K562 (cell line): ENCODE data around the gene CARMIL3. TPM values are rescaled to one million over a fixed set of nuclear protein-coding genes. Genes with fewer than 3 reads are reported as not detected.

Source experiments
- ARHGAP35 ChIP-seq: fragments of 450-650 bp; IDR thresholded peaks from 2 replicates; pipeline ENCODE4 v1.6.1; 2018; ENCODE audit not compliant: partially characterized antibody
- GTF3C2 ChIP-seq: IDR thresholded peaks from 3 replicates; pipeline ENCODE4 v1.6.1; 2011; ENCODE audit warnings: borderline replicate concordance, mild to moderate bottlenecking, moderate library complexity; ENCODE audit not compliant: insufficient read length; ENCODE audit errors: extremely low read depth
- HDAC2 ChIP-seq: fragments of 450-650 bp; IDR thresholded peaks from 2 replicates; pipeline ENCODE4 v1.6.1; 2016; ENCODE audit warnings: mild to moderate bottlenecking
- KDM1A ChIP-seq, 2 experiments: fragments of 450-650 bp; IDR thresholded peaks; 2 replicates each; pipeline ENCODE4 v1.6.1; 2016; ENCODE audit warnings: mild to moderate bottlenecking in 2 of 2
- MAFK ChIP-seq: IDR thresholded peaks from 2 replicates; pipeline ENCODE4 v1.6.1; 2011; ENCODE audit warnings: low read length, improper control_type of control experiment
- MCM7 ChIP-seq, 2 experiments: fragments of 450-650 bp; IDR thresholded peaks; 2 replicates each; pipeline ENCODE4 v1.6.1; 2016 to 2018
- MITF ChIP-seq: IDR thresholded peaks from 2 replicates; pipeline ENCODE4 v1.6.1; 2014; ENCODE audit warnings: antibody characterized with exemption
- MTA3 ChIP-seq: fragments of 450-650 bp; formaldehyde crosslinking; IDR thresholded peaks from 2 replicates; pipeline ENCODE4 v1.6.1; 2017; ENCODE audit warnings: mild to moderate bottlenecking, borderline replicate concordance
- PBX2 ChIP-seq, 2 experiments: IDR thresholded peaks in 1 of 2; conservative IDR thresholded peaks in 1 of 2; 2 replicates each; pipeline ENCODE4 v1.6.1; 2016; ENCODE audit warnings: low read depth in 2 of 2, mild to moderate bottlenecking in 1 of 2, missing compliant biosample characterization in 1 of 2, missing genetic modification characterization in 1 of 2, moderate library complexity in 1 of 2
- PREB ChIP-seq: sonication (generic); formaldehyde crosslinking; IDR thresholded peaks from 2 replicates; pipeline ENCODE4 v1.8.1; 2023; ENCODE audit warnings: mild to moderate bottlenecking, missing genetic modification reagents
- RCOR1 ChIP-seq, 2 experiments: IDR thresholded peaks; 2 replicates each; pipeline ENCODE4 v1.6.1; 2012; ENCODE audit warnings: low read depth in 2 of 2, low read length in 2 of 2, borderline replicate concordance in 1 of 2, improper control_type of control experiment in 1 of 2
- SMARCA5 ChIP-seq: fragments of 450-650 bp; IDR thresholded peaks from 2 replicates; pipeline ENCODE4 v1.6.1; 2016
- TCF7L2 ChIP-seq: fragments of 150-350 bp; IDR thresholded peaks from 2 replicates; pipeline ENCODE4 v1.6.1; 2016; ENCODE audit warnings: low read depth, mild to moderate bottlenecking, low read length, moderate library complexity
- ZNF384 ChIP-seq: IDR thresholded peaks from 2 replicates; pipeline ENCODE4 v1.6.1; 2012; ENCODE audit warnings: low read depth, low read length, improper control_type of control experiment
- ZNF512 ChIP-seq: IDR thresholded peaks from 2 replicates; pipeline ENCODE4 v1.6.1; 2016; ENCODE audit warnings: missing genetic modification characterization, missing compliant biosample characterization
- ZZZ3 ChIP-seq: fragments of 450-650 bp; IDR thresholded peaks from 2 replicates; pipeline ENCODE4 v1.6.1; 2016; ENCODE audit warnings: antibody characterized with exemption, mild to moderate bottlenecking, moderate library complexity
- polyA plus RNA-seq, 8 experiments: library from polyadenylated mRNA; depleted of rRNA in 4 of 8; stranded (reverse) in 5 of 8; unstranded in 3 of 8; fragments of >200 nt; fragmentation: Nextera tagmentation in 2 of 8; fragmentation: Illumina TruSeq in 1 of 8; extraction: Ambion mirVana in 2 of 8; extraction: Trizol in 1 of 8; gene quantifications; 2 replicates each; pipeline versions ENCODE4 v1.2.1 to v1.2.3, GENCODE V29; 2011 to 2014; ENCODE audit warnings: inconsistent platforms in 1 of 8, missing spikeins in 1 of 8
- total RNA-seq, 7 experiments: library from RNA; depleted of rRNA in 6 of 7; stranded (reverse); fragments of >200 nt in 6 of 7; fragmentation: Illumina TruSeq in 2 of 7; extraction: Trizol in 2 of 7; gene quantifications; 2 replicates each; pipeline versions ENCODE4 v1.2.1 to v1.2.3, GENCODE V29; 2011 to 2021; ENCODE audit warnings: low replicate concordance in 1 of 7

The CARMIL3 gene
- total and polyA plus RNA-seq, 9 of the 15 experiments (the other 6 are each of a cell fraction or from before 2014, with no cell fraction given) = 0.01 to 0.11 (median 0.05) TPM; not detected in 5

- TF ChIP-seq ARHGAP35 = no peak
- TF ChIP-seq ZNF384 = no peak
- no peak for TF ChIP-seq SMARCA5
- TF ChIP-seq RCOR1 (IDR thresholded peaks at IDR 0.05; ENCODE audit: borderline replicate concordance in 1 of 2, low read depth in 2 of 2, low read length in 2 of 2) = no peak
- no peak; the same call in none of the 2 replicates for TF ChIP-seq HDAC2
- no peak for TF ChIP-seq TCF7L2
- no peak for TF ChIP-seq PREB
- TF ChIP-seq PBX2 (CRISPR knock-in tag; IDR thresholded peaks at IDR 0.05; ENCODE audit: low read depth) = no peak
- no peak for TF ChIP-seq PBX2 (tag; conservative IDR thresholded peaks at IDR 0.05; ENCODE audit: low read depth)
- no peak for TF ChIP-seq MITF
- TF ChIP-seq ZNF512 (tag) = no peak
- no peak for TF ChIP-seq MAFK
- no peak for TF ChIP-seq KDM1A (IDR thresholded peaks at IDR 0.05)
- TF ChIP-seq ZZZ3 = no peak
- TF ChIP-seq GTF3C2 = no peak
- no peak for TF ChIP-seq MCM7 (IDR thresholded peaks at IDR 0.05)
- no peak for TF ChIP-seq MTA3
These were observed 62.2 kb downstream of the CARMIL3 start (continued) for GRCh38 chr14:24113801-24114531.
